IMR-90 (cell line): ENCODE measurements around the gene OSTM1. TPM values are rescaled to one million over a fixed set of nuclear protein-coding genes. Genes with fewer than 3 reads are reported as not detected.
A peak's percentile ranks its signal among the peaks of the same experiment; 100 is the strongest.

Experiments
- ATAC-seq: fragments of 200-7000 bp; cut with Tn5 transposase; 2 replicates; pipeline ENCODE4 v1.9.1; 2020; ENCODE audit warnings: low read depth, mild to moderate bottlenecking, moderate library complexity
- BruUV-seq: library from RNA; stranded (reverse); fragments of 400-500 nt; replicated peaks from 2 replicates; lab custom pipeline; 2021; lab: Mats Ljungman, UMichigan
- CTCF ChIA-PET: fragments of 300-600 bp; formaldehyde crosslinking; extraction: SDS; loops from one replicate; lab custom pipeline; 2021; ENCODE audit warnings: antibody characterized with exemption; lab: Yijun Ruan, JAX
- POLR2A ChIA-PET: fragments of 300-600 bp; sonication (Branson Sonifier 250); formaldehyde crosslinking; loops from one replicate; lab custom pipeline; 2022; ENCODE audit warnings: antibody characterized with exemption; ENCODE audit not compliant: unreplicated experiment; lab: Charles Lee
- DNase-seq: peaks from one replicate; pipeline ENCODE4 v3.0.0; 2013
- H2AFZ ChIP-seq: replicated peaks from 2 replicates; pipeline ENCODE3; 2013; ENCODE audit warnings: low read length, mild to moderate bottlenecking; ENCODE audit not compliant: poor library complexity
- H2AK5ac ChIP-seq: 2 replicates; pipeline ENCODE4 v1.6.1; 2013; ENCODE audit warnings: low read depth, low read length, inconsistent platforms
- H2AK9ac ChIP-seq: replicated peaks from 2 replicates; pipeline ENCODE3; 2013; ENCODE audit warnings: mild to moderate bottlenecking, low read depth, low read length, moderate library complexity; ENCODE audit not compliant: poor library complexity
- H2BK120ac ChIP-seq: 2 replicates; pipeline ENCODE4 v1.6.1; 2013; ENCODE audit warnings: low read depth, low read length, inconsistent platforms
- H2BK15ac ChIP-seq: 3 replicates; pipeline ENCODE4 v1.6.1; 2013; ENCODE audit warnings: low read depth, low read length, inconsistent platforms
- H2BK20ac ChIP-seq: 2 replicates; pipeline ENCODE4 v1.6.1; 2013; ENCODE audit warnings: low read depth, mild to moderate bottlenecking, inconsistent platforms, low read length, moderate library complexity
- H2BK5ac ChIP-seq: 2 replicates; pipeline ENCODE4 v1.6.1; 2013; ENCODE audit warnings: mild to moderate bottlenecking, low read depth, low read length, inconsistent platforms; ENCODE audit not compliant: poor library complexity, severe bottlenecking
- H3K14ac ChIP-seq: replicated peaks from 2 replicates; pipeline ENCODE4 v1.6.1; 2013; ENCODE audit warnings: low read depth, low read length, inconsistent platforms
- H3K18ac ChIP-seq: 2 replicates; pipeline ENCODE4 v1.6.1; 2013; ENCODE audit warnings: low read depth, low read length, control low read depth
- H3K23ac ChIP-seq: 2 replicates; pipeline ENCODE4 v1.6.1; 2013; ENCODE audit warnings: low read depth, low read length, inconsistent platforms
- H3K27ac ChIP-seq: 2 replicates; pipeline ENCODE4 v1.5.1; 2013; ENCODE audit warnings: mild to moderate bottlenecking, control low read depth, low read length; ENCODE audit not compliant: insufficient read depth
- H3K27me3 ChIP-seq: 2 replicates; pipeline ENCODE4 v1.6.1; 2013; ENCODE audit warnings: low read length; ENCODE audit not compliant: control insufficient read depth, insufficient read depth
- H3K36me3 ChIP-seq: 2 replicates; pipeline ENCODE4 v1.6.1; 2013; ENCODE audit warnings: low read length, mixed read lengths; ENCODE audit not compliant: control insufficient read depth, insufficient read depth
- H3K4ac ChIP-seq: 2 replicates; pipeline ENCODE4 v1.6.1; 2013; ENCODE audit warnings: low read depth, low read length, inconsistent platforms
- H3K4me1 ChIP-seq: 2 replicates; pipeline ENCODE4 v1.6.1; 2013; ENCODE audit warnings: low read length, mixed read lengths; ENCODE audit not compliant: control insufficient read depth, insufficient read depth
- H3K4me2 ChIP-seq: 2 replicates; pipeline ENCODE4 v1.6.1; 2013; ENCODE audit warnings: low read depth, mild to moderate bottlenecking, control low read depth, low read length, moderate library complexity
- H3K4me3 ChIP-seq: 2 replicates; pipeline ENCODE4 v1.5.1; 2013; ENCODE audit warnings: low read depth, mild to moderate bottlenecking, control low read depth, low read length, moderate library complexity; ENCODE audit not compliant: insufficient read depth
- H3K56ac ChIP-seq: 2 replicates; pipeline ENCODE4 v1.6.1; 2013; ENCODE audit warnings: low read length, inconsistent platforms; ENCODE audit not compliant: insufficient read depth; ENCODE audit errors: extremely low read depth
- H3K79me1 ChIP-seq, 2 experiments: 2 replicates each; pipeline ENCODE4 v1.6.1; 2013; ENCODE audit warnings: low read length in 2 of 2, inconsistent platforms in 1 of 2, low read depth in 1 of 2
- H3K9ac ChIP-seq: 2 replicates; pipeline ENCODE4 v1.6.1; 2013; ENCODE audit warnings: low read depth, low read length, control low read depth
- H3K9me1 ChIP-seq: 2 replicates; pipeline ENCODE4 v1.6.1; 2013; ENCODE audit warnings: low read length, inconsistent platforms; ENCODE audit not compliant: insufficient read depth
- H3K9me3 ChIP-seq: 2 replicates; pipeline ENCODE4 v1.6.1; 2013; ENCODE audit warnings: low read length; ENCODE audit not compliant: control insufficient read depth, insufficient read depth
- H4K20me1 ChIP-seq: 2 replicates; pipeline ENCODE4 v1.6.1; 2013; ENCODE audit warnings: low read length, inconsistent platforms; ENCODE audit not compliant: insufficient read depth
- H4K5ac ChIP-seq: 2 replicates; pipeline ENCODE4 v1.6.1; 2013; ENCODE audit warnings: mild to moderate bottlenecking, low read depth, low read length, control low read depth
- H4K8ac ChIP-seq, 2 experiments: 2 replicates each; pipeline ENCODE4 v1.6.1; 2013; ENCODE audit warnings: low read depth in 2 of 2, low read length in 2 of 2, control low read depth in 1 of 2, inconsistent platforms in 1 of 2
- H4K91ac ChIP-seq: 2 replicates; pipeline ENCODE4 v1.6.1; 2013; ENCODE audit warnings: low read depth, low read length, inconsistent platforms; ENCODE audit not compliant: insufficient read depth
- BHLHE40 ChIP-seq: fragments of 150-350 bp; IDR thresholded peaks from 2 replicates; pipeline ENCODE4 v1.6.1; 2016; ENCODE audit warnings: mild to moderate bottlenecking, low read depth, low read length
- MAFK ChIP-seq: IDR thresholded peaks from 2 replicates; pipeline ENCODE4 v1.6.1; 2012; ENCODE audit warnings: low read depth, low read length, improper control_type of control experiment
- whole genome bisulfite sequencing, 2 experiments: methylation state at CpG; one replicate each; pipeline versions ENCODE4 v1.1.5 to v1.1.7; 2013; ENCODE audit warnings: missing lambda C conversion rate in 2 of 2; ENCODE audit not compliant: insufficient read length in 1 of 2; ENCODE audit errors: extremely low coverage in 2 of 2; 5-methylcytosine and 5-hydroxymethylcytosine counted together
- dilution Hi-C: fragments of 300-500 bp; cut with HindIII; formaldehyde crosslinking; loops from one replicate; pipeline ENCODE4 v1.14.3; 2018; ENCODE audit warnings: low sequenced_read_pairs; ENCODE audit not compliant: unreplicated experiment
- in situ Hi-C: fragments of 300-500 bp; cut with MboI; formaldehyde crosslinking; loops from 3 replicates; pipeline ENCODE4 v1.14.3; 2019; ENCODE audit warnings: low sequenced_read_pairs, inconsistent platforms, mixed read lengths
- intact Hi-C: fragments of 100-400 bp; cut with micrococcal nuclease; formaldehyde crosslinking; loops from 2 replicates; pipeline ENCODE4 v1.10.0; 2022
- polyA plus RNA-seq, 3 experiments: library from polyadenylated mRNA; depleted of rRNA; stranded (reverse); fragments of >200 nt; gene quantifications; 2 replicates each; pipeline ENCODE4 v1.2.3, GENCODE V29; 2012; ENCODE audit warnings: low replicate concordance in 1 of 3
- total RNA-seq: library from RNA; depleted of rRNA; stranded (reverse); fragments of >200 nt; gene quantifications from 2 replicates; pipeline ENCODE4 v1.2.3, GENCODE V29; 2012

The OSTM1 gene
- total and polyA plus RNA-seq, 2 of the 4 experiments (the other 2 are of a cell fraction) = 8.0 to 24.7 TPM

DNA sequence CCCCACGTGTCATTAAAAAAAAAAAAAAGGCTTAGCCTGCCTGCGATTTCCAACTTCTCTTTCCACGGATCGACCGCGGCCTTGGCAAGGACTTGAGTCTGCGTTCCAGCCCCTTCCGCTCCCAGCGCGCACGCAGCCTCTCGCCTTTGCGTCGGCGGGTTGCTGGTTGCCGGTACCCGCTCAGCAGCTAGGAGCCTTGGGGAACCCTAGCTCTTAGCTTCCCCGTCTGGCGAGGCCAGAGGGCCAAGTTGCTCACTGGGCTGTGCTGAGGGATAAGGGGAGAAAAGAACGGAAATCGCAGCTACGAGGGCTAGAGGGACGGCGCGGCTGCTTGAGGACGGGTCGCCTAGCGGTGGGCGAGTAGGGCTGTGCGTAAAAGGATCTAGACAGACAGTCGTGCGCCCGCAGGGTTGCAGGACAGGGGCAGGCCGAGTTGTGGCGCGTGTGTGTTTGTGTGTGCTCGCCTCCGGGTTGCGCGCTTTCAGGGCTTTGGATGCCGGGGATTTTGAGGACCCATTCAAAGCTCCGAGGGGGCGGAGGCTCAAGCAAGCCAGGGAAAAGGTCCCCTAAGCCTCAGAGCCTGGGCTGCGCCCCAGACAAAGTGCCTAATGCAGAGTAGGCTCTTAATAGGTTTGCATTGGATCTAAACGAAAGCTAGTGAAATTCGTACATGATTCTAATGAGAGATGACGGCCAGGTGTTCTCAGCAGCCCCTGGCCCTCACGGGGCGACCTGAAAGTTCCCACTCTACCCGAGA, 40.5 kb upstream of the OSTM1 start:
- Histone ChIP-seq H2BK5ac (no peak overlapping the region), H3K4ac (no peak overlapping the region), H3K9me3 (no peaks in the 10 kb centered on the region), H2BK15ac (no peak overlapping the region), H4K8ac (no peak overlapping the region), H2BK120ac (no peak overlapping the region), H2AFZ (peak overlapping the region; percentile 85), H2AK9ac (no peak overlapping the region), H4K5ac (no peak overlapping the region), H3K23ac (no peak overlapping the region), H3K18ac (no peak overlapping the region), H3K56ac (no peak overlapping the region), H3K4me2 (peak overlapping the region; percentile 95), H3K27me3 (peaks cover 84% of the 10 kb centered on the region), H2AK5ac (no peak overlapping the region), H3K9ac (no peak overlapping the region), H3K36me3 (no peaks in the 10 kb centered on the region), H3K14ac (no peak overlapping the region), H4K91ac (no peak overlapping the region), H3K79me1 (no peaks in the 10 kb centered on the region), H3K9me1 (no peaks in the 10 kb centered on the region), H3K4me3 (peak overlapping the region; percentile 22), H3K4me1 (no peaks in the 10 kb centered on the region; the same call in 1 of the 2 replicates), H2BK20ac (no peak overlapping the region), H4K20me1 (0 out of 2 replicates have a peak, but pooled peaks cover 5% of the 10 kb centered on the region), H3K27ac (no peak overlapping the region)
- no peak for TF ChIP-seq MAFK
- no peak for TF ChIP-seq BHLHE40
- intact Hi-C loops = loop anchor here (5.0 kb wide), 1 partner anchor 147 kb away; the partner anchor contains the start of gene SNX3
- CTCF ChIA-PET = interaction anchor here (1.1 to 1.9 kb wide), 3 partner anchors 377 to 408 kb away, joined by 3 to 12 read pairs (median 4); no protein-coding TSS in a partner anchor
- 4% methylated on average over 10 of the region's 50 CpGs; no CpG with 5 or more reads in 1 of the 2 experiments for WGBS, 2 experiments
- DNase-seq = peak; percentile 55
- BruUV-seq = no TSS peak
- POLR2A ChIA-PET = interaction anchor here (0.5 kb wide), 1 partner anchor 267 kb away, joined by 3 read pairs; no protein-coding TSS in a partner anchor
- in situ Hi-C loops = loop anchor here (5.0 to 10.0 kb wide), 2 partner anchors 380 to 412 kb away; no protein-coding TSS in a partner anchor
- dilution Hi-C loops = no loop called here
- peak; percentile 21 for ATAC-seq
